Spleen (tissue), 7 donors: Measurements from ENCODE around the gene AK9.

ENCODE experiments used
- POLR2A ChIP-seq, 3 donors: fragments of 450-650 bp; IDR thresholded peaks; one replicate each; pipeline ENCODE4 v1.5.1; 2017; ENCODE audit warnings: antibody characterized with exemption in 3 of 3, mild to moderate bottlenecking in 1 of 3
- POLR2AphosphoS5 ChIP-seq, 3 donors: sonication (generic); formaldehyde crosslinking; IDR thresholded peaks; one replicate each; pipeline ENCODE4 v1.5.1; 2017; ENCODE audit warnings: antibody characterized with exemption in 3 of 3
- TF ChIP-seq, protein P1 (sequence below), 11 experiments: fragments of 200-600 bp in 7 of 11; fragments of 450-650 bp in 4 of 11; sonication (generic) in 4 of 11; IDR thresholded peaks in 8 of 11; conservative IDR thresholded peaks in 3 of 11; 1 replicate in 7 of 11; 2 replicates in 4 of 11; pipeline versions ENCODE4 v1.4.0 to v1.8.0; 2016 to 2021; ENCODE audit warnings: antibody characterized with exemption in 11 of 11, inconsistent platforms in 4 of 11, mild to moderate bottlenecking in 1 of 11
- donor health status: DM: no; HTN: no; CAD: no; lungs with moderate emphysema.
- donor health status: DM: no; HTN: no; CAD: no.
- donor health status: DM: no; HTN: no; CAD: no.

GRCh38 chr6:109478222-109478805 lies 212.7 kb downstream of the AK9 start:
- TF ChIP-seq POLR2AphosphoS5 (IDR thresholded peaks at IDR 0.05) (no peak), POLR2A (IDR thresholded peaks at IDR 0.05) (no peak)
- TF ChIP-seq, protein P1, sequence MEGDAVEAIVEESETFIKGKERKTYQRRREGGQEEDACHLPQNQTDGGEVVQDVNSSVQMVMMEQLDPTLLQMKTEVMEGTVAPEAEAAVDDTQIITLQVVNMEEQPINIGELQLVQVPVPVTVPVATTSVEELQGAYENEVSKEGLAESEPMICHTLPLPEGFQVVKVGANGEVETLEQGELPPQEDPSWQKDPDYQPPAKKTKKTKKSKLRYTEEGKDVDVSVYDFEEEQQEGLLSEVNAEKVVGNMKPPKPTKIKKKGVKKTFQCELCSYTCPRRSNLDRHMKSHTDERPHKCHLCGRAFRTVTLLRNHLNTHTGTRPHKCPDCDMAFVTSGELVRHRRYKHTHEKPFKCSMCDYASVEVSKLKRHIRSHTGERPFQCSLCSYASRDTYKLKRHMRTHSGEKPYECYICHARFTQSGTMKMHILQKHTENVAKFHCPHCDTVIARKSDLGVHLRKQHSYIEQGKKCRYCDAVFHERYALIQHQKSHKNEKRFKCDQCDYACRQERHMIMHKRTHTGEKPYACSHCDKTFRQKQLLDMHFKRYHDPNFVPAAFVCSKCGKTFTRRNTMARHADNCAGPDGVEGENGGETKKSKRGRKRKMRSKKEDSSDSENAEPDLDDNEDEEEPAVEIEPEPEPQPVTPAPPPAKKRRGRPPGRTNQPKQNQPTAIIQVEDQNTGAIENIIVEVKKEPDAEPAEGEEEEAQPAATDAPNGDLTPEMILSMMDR (IDR thresholded peaks at IDR 0.05 in 8 of 11, conservative IDR thresholded peaks at IDR 0.05 in 3 of 11), result no peak
